Astrocyte (in vitro differentiated cells and primary cell): ENCODE data around the gene MTARC2. TPM values are rescaled to one million over a fixed set of nuclear protein-coding genes. Genes with fewer than 3 reads are reported as not detected.
A peak's percentile ranks its signal among the peaks of the same experiment; 100 is the strongest.

Source experiments
- DNase-seq: peaks from one replicate; pipeline ENCODE4 v3.0.0-alpha.2; 2010; ENCODE audit warnings: low read depth
- FAIRE-seq: peaks from 2 replicates; lab custom pipeline; 2011; peaks lifted over from hg19 to GRCh38; lab: Jason Lieb, UNC
- H2AFZ ChIP-seq: 2 replicates; pipeline ENCODE4 v1.6.0; 2012; ENCODE audit warnings: low read depth, low read length, inconsistent platforms
- H3K27ac ChIP-seq: 2 replicates; pipeline ENCODE4 v1.5.1; 2011; ENCODE audit warnings: low read depth, low read length, inconsistent platforms
- H3K27me3 ChIP-seq: 2 replicates; pipeline ENCODE4 v1.6.0; 2011; ENCODE audit warnings: low read length, inconsistent platforms; ENCODE audit not compliant: insufficient read depth
- H3K36me3 ChIP-seq: 2 replicates; pipeline ENCODE4 v1.5.1; 2011; ENCODE audit warnings: low read length, inconsistent platforms; ENCODE audit not compliant: insufficient read depth
- H3K4me1 ChIP-seq: 2 replicates; pipeline ENCODE4 v1.5.1; 2011; ENCODE audit warnings: low read length, inconsistent platforms; ENCODE audit not compliant: insufficient read depth
- H3K4me2 ChIP-seq: 2 replicates; pipeline ENCODE4 v1.6.0; 2012; ENCODE audit warnings: low read length, inconsistent platforms
- H3K4me3 ChIP-seq: 2 replicates; pipeline ENCODE4 v1.5.1; 2011; ENCODE audit warnings: low read depth, mild to moderate bottlenecking, low read length, inconsistent platforms; ENCODE audit not compliant: insufficient read depth
- H3K79me2 ChIP-seq: 2 replicates; pipeline ENCODE4 v1.6.0; 2012; ENCODE audit warnings: mild to moderate bottlenecking, low read length, inconsistent platforms; ENCODE audit not compliant: insufficient read depth
- H3K9ac ChIP-seq: 2 replicates; pipeline ENCODE4 v1.6.0; 2012; ENCODE audit warnings: mild to moderate bottlenecking, low read length, inconsistent platforms
- H3K9me3 ChIP-seq: 2 replicates; pipeline ENCODE4 v1.5.1; 2012; ENCODE audit warnings: low read depth, mild to moderate bottlenecking, low read length, inconsistent platforms; ENCODE audit not compliant: insufficient read depth
- H4K20me1 ChIP-seq: 2 replicates; pipeline ENCODE4 v1.6.0; 2012; ENCODE audit warnings: low read length, inconsistent platforms; ENCODE audit not compliant: insufficient read depth
- H3K27ac Mint-ChIP-seq: one replicate; pipeline ENCODE4 v1.8.0; 2021; ENCODE audit warnings: mild to moderate bottlenecking, mixed read lengths; ENCODE audit not compliant: unreplicated experiment
- H3K27me3 Mint-ChIP-seq: one replicate; pipeline ENCODE4 v1.8.0; 2021; ENCODE audit warnings: low read depth, mixed read lengths; ENCODE audit not compliant: unreplicated experiment
- H3K36me3 Mint-ChIP-seq: one replicate; pipeline ENCODE4 v1.8.0; 2021; ENCODE audit warnings: low read depth, mixed read lengths; ENCODE audit not compliant: unreplicated experiment
- H3K4me1 Mint-ChIP-seq: one replicate; pipeline ENCODE4 v1.8.0; 2021; ENCODE audit warnings: low read depth, mixed read lengths; ENCODE audit not compliant: unreplicated experiment
- H3K4me3 Mint-ChIP-seq: one replicate; pipeline ENCODE4 v1.8.0; 2021; ENCODE audit warnings: mild to moderate bottlenecking, moderate library complexity, mixed read lengths; ENCODE audit not compliant: unreplicated experiment
- H3K9me3 Mint-ChIP-seq: one replicate; pipeline ENCODE4 v1.8.0; 2021; ENCODE audit warnings: mild to moderate bottlenecking, mixed read lengths; ENCODE audit not compliant: unreplicated experiment
- CTCF ChIP-seq: IDR thresholded peaks from 2 replicates; pipeline ENCODE4 v1.5.1; 2011; ENCODE audit warnings: low read depth, mild to moderate bottlenecking, inconsistent platforms, low read length, moderate library complexity; ENCODE audit not compliant: insufficient read depth
- EZH2 ChIP-seq: IDR thresholded peaks from 2 replicates; pipeline ENCODE4 v1.6.1; 2012; ENCODE audit warnings: mild to moderate bottlenecking, low read length, inconsistent platforms; ENCODE audit not compliant: insufficient read depth
- total RNA-seq: library from RNA; stranded (reverse); gene quantifications from 2 replicates; pipeline ENCODE4 v1.2.1, GENCODE V29; 2021

Gene MTARC2
- total RNA-seq, 1 donor from 2014 or later = 3.1 TPM

GRCh38 chr1:220747437-220748088, 559 bp upstream of the MTARC2 start:
- H3K9ac ChIP-seq = peak overlapping the region; percentile 76

GRCh38 chr1:220748936-220749335, 814 bp downstream of the MTARC2 start:
- no peak overlapping the region for H3K27ac ChIP-seq
- peak overlapping the region; percentile 76 for H3K9ac ChIP-seq
- H3K9me3 ChIP-seq = no peaks in the 10 kb centered on the region
- TF ChIP-seq CTCF (no peak), EZH2 (no peak)
- H3K27me3 ChIP-seq = no peaks in the 10 kb centered on the region
- FAIRE-seq = no peak
- no peaks in the 10 kb centered on the region for H3K36me3 ChIP-seq
- Mint-ChIP-seq H3K4me1 (peaks cover 13% of the 10 kb centered on the region), H3K4me3 (peak overlapping the region; percentile 85), H3K9me3 (no peaks in the 10 kb centered on the region), H3K27me3 (peaks cover 23% of the 10 kb centered on the region), H3K27ac (no peak overlapping the region), H3K36me3 (no peaks in the 10 kb centered on the region)
- no peak for DNase-seq
- H3K4me2 ChIP-seq = peak overlapping the region; percentile 88
- peak overlapping the region; percentile 91 for H2AFZ ChIP-seq
- peak overlapping the region; percentile 72 for H3K4me3 ChIP-seq
- peaks cover 6% of the 10 kb centered on the region for H3K4me1 ChIP-seq
- no peaks in the 10 kb centered on the region for H4K20me1 ChIP-seq
- no peaks in the 10 kb centered on the region for H3K79me2 ChIP-seq

More at GRCh38 chr1:220747437-220748088, 559 bp upstream of the MTARC2 start:
- Mint-ChIP-seq H3K4me1 (peaks cover 13% of the 10 kb centered on the region), H3K9me3 (no peaks in the 10 kb centered on the region), H3K27ac (peak overlapping the region; percentile 64), H3K27me3 (peaks cover 31% of the 10 kb centered on the region), H3K4me3 (peak overlapping the region; percentile 89), H3K36me3 (no peaks in the 10 kb centered on the region)
- TF ChIP-seq CTCF (no peak), EZH2 (no peak)
- no peaks in the 10 kb centered on the region for H3K9me3 ChIP-seq
- no peaks in the 10 kb centered on the region for H3K27me3 ChIP-seq
- no peak for DNase-seq
- peak overlapping the region; percentile 72 for H3K4me3 ChIP-seq
- H2AFZ ChIP-seq = peak overlapping the region; percentile 91
- no peaks in the 10 kb centered on the region for H3K36me3 ChIP-seq
- H3K27ac ChIP-seq = no peak overlapping the region
- H3K4me1 ChIP-seq = peaks cover 6% of the 10 kb centered on the region
- no peaks in the 10 kb centered on the region for H4K20me1 ChIP-seq
- H3K4me2 ChIP-seq = peak overlapping the region; percentile 88
- H3K79me2 ChIP-seq = no peaks in the 10 kb centered on the region
- FAIRE-seq = no peak

GRCh38 chr1:220750131-220750515, 2.0 kb downstream of the MTARC2 start:
- no peak for TF ChIP-seq CTCF
- TF ChIP-seq EZH2 = no peak
- no peak for FAIRE-seq

More at GRCh38 chr1:220750131-220750515, 2.0 kb downstream of the MTARC2 start:
- H3K4me2 ChIP-seq = no peak overlapping the region
- no peaks in the 10 kb centered on the region for H4K20me1 ChIP-seq
- H3K36me3 ChIP-seq = no peaks in the 10 kb centered on the region
- H3K9me3 ChIP-seq = no peaks in the 10 kb centered on the region
- peaks cover 17% of the 10 kb centered on the region for H3K27me3 Mint-ChIP-seq
- DNase-seq = no peak
- peaks cover 1% of the 10 kb centered on the region for H3K36me3 Mint-ChIP-seq
- H3K27ac Mint-ChIP-seq = no peak overlapping the region
- no peak overlapping the region for H3K4me3 ChIP-seq
- no peak overlapping the region for H3K27ac ChIP-seq
- H3K4me1 ChIP-seq = peaks cover 6% of the 10 kb centered on the region
- H3K4me3 Mint-ChIP-seq = no peak overlapping the region
- H2AFZ ChIP-seq = no peak overlapping the region
- no peaks in the 10 kb centered on the region for H3K9me3 Mint-ChIP-seq
- peaks cover 13% of the 10 kb centered on the region for H3K4me1 Mint-ChIP-seq
- H3K79me2 ChIP-seq = no peaks in the 10 kb centered on the region
- H3K9ac ChIP-seq = no peak overlapping the region
- no peaks in the 10 kb centered on the region for H3K27me3 ChIP-seq
